H1 (cell line): ENCODE results near the gene CST7. TPM values are rescaled to one million over a fixed set of nuclear protein-coding genes. Genes with fewer than 3 reads are reported as not detected.

ENCODE experiments used
- NRF1 ChIP-seq: IDR thresholded peaks from 2 replicates; pipeline ENCODE4 v1.6.1; 2011; ENCODE audit warnings: mild to moderate bottlenecking, low read depth, low read length, improper control_type of control experiment
- RAD21 ChIP-seq, 2 experiments: IDR thresholded peaks in 1 of 2; conservative IDR thresholded peaks in 1 of 2; 2 replicates each; pipeline ENCODE4 v1.6.1; 2011; ENCODE audit warnings: low read depth in 2 of 2, low read length in 2 of 2, improper control_type of control experiment in 1 of 2, inconsistent platforms in 1 of 2, mild to moderate bottlenecking in 1 of 2, moderate library complexity in 1 of 2
- SAP30 ChIP-seq: fragments of 300-600 bp; sonication (generic); IDR thresholded peaks from 2 replicates; pipeline ENCODE4 v1.7.1; 2012; ENCODE audit warnings: low read length, moderate library complexity, mild to moderate bottlenecking, inconsistent platforms; ENCODE audit not compliant: insufficient read depth, insufficient replicate concordance
- SIRT6 ChIP-seq: IDR thresholded peaks from one replicate; pipeline ENCODE4 v1.7.1; 2012; ENCODE audit warnings: low read length, inconsistent platforms
- polyA plus RNA-seq, 7 experiments: library from polyadenylated mRNA; depleted of rRNA in 3 of 7; stranded (reverse) in 5 of 7; unstranded in 2 of 7; fragments of >200 nt in 5 of 7; fragments of 200-250 nt in 2 of 7; gene quantifications; 1 replicate in 5 of 7; 2 replicates in 1 of 7; 4 replicates in 1 of 7; pipeline versions ENCODE4 v1.2.1 to v1.2.3, GENCODE V29; 2011 to 2013; ENCODE audit warnings: missing spikeins in 2 of 7, mixed read lengths in 2 of 7
- total RNA-seq: library from RNA; stranded (reverse); fragmentation: NEBNext Ultra II Directional; extraction: Animal tissue kit (Norgen Biotek cat#: 25700); gene quantifications from 2 replicates; pipeline ENCODE4 v1.2.1, GENCODE V29; 2021
- TF ChIP-seq, protein P1 (sequence below): fragments of 300-600 bp; sonication (generic); IDR thresholded peaks from 2 replicates; pipeline ENCODE4 v1.7.1; 2012; ENCODE audit warnings: low read length, moderate library complexity, mild to moderate bottlenecking, inconsistent platforms; ENCODE audit not compliant: insufficient replicate concordance
- TF ChIP-seq, protein P2 (sequence below): IDR thresholded peaks from 2 replicates; pipeline ENCODE4 v1.6.1; 2012; ENCODE audit warnings: inconsistent platforms

CST7 gene
- total and polyA plus RNA-seq, 2 of the 8 experiments (the other 6 are each of a cell fraction or from before 2014, with no cell fraction given), result not detected

DNA sequence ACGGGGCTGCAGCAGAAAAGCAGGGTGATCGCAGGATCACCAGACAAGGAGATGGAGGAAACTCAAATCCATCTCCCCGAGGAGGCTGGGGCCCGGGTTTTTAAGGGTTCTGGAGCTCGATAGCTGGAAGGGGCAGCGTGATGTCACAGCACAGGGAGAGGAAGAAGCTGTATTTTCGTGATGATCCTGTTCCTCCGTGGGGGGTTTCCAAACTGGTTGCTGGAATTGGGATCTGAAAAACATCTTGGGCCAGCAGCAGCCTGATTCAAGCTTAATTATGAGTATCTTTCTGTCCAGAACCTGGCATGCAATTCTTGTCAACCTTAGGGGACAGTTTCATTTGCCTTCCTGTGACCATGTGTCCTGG lies 4.1 kb downstream of the CST7 start (continued):
- TF ChIP-seq, protein P1, sequence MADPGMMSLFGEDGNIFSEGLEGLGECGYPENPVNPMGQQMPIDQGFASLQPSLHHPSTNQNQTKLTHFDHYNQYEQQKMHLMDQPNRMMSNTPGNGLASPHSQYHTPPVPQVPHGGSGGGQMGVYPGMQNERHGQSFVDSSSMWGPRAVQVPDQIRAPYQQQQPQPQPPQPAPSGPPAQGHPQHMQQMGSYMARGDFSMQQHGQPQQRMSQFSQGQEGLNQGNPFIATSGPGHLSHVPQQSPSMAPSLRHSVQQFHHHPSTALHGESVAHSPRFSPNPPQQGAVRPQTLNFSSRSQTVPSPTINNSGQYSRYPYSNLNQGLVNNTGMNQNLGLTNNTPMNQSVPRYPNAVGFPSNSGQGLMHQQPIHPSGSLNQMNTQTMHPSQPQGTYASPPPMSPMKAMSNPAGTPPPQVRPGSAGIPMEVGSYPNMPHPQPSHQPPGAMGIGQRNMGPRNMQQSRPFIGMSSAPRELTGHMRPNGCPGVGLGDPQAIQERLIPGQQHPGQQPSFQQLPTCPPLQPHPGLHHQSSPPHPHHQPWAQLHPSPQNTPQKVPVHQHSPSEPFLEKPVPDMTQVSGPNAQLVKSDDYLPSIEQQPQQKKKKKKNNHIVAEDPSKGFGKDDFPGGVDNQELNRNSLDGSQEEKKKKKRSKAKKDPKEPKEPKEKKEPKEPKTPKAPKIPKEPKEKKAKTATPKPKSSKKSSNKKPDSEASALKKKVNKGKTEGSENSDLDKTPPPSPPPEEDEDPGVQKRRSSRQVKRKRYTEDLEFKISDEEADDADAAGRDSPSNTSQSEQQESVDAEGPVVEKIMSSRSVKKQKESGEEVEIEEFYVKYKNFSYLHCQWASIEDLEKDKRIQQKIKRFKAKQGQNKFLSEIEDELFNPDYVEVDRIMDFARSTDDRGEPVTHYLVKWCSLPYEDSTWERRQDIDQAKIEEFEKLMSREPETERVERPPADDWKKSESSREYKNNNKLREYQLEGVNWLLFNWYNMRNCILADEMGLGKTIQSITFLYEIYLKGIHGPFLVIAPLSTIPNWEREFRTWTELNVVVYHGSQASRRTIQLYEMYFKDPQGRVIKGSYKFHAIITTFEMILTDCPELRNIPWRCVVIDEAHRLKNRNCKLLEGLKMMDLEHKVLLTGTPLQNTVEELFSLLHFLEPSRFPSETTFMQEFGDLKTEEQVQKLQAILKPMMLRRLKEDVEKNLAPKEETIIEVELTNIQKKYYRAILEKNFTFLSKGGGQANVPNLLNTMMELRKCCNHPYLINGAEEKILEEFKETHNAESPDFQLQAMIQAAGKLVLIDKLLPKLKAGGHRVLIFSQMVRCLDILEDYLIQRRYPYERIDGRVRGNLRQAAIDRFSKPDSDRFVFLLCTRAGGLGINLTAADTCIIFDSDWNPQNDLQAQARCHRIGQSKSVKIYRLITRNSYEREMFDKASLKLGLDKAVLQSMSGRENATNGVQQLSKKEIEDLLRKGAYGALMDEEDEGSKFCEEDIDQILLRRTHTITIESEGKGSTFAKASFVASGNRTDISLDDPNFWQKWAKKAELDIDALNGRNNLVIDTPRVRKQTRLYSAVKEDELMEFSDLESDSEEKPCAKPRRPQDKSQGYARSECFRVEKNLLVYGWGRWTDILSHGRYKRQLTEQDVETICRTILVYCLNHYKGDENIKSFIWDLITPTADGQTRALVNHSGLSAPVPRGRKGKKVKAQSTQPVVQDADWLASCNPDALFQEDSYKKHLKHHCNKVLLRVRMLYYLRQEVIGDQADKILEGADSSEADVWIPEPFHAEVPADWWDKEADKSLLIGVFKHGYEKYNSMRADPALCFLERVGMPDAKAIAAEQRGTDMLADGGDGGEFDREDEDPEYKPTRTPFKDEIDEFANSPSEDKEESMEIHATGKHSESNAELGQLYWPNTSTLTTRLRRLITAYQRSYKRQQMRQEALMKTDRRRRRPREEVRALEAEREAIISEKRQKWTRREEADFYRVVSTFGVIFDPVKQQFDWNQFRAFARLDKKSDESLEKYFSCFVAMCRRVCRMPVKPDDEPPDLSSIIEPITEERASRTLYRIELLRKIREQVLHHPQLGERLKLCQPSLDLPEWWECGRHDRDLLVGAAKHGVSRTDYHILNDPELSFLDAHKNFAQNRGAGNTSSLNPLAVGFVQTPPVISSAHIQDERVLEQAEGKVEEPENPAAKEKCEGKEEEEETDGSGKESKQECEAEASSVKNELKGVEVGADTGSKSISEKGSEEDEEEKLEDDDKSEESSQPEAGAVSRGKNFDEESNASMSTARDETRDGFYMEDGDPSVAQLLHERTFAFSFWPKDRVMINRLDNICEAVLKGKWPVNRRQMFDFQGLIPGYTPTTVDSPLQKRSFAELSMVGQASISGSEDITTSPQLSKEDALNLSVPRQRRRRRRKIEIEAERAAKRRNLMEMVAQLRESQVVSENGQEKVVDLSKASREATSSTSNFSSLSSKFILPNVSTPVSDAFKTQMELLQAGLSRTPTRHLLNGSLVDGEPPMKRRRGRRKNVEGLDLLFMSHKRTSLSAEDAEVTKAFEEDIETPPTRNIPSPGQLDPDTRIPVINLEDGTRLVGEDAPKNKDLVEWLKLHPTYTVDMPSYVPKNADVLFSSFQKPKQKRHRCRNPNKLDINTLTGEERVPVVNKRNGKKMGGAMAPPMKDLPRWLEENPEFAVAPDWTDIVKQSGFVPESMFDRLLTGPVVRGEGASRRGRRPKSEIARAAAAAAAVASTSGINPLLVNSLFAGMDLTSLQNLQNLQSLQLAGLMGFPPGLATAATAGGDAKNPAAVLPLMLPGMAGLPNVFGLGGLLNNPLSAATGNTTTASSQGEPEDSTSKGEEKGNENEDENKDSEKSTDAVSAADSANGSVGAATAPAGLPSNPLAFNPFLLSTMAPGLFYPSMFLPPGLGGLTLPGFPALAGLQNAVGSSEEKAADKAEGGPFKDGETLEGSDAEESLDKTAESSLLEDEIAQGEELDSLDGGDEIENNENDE, result no peak
- TF ChIP-seq SIRT6, result no peak
- TF ChIP-seq, protein P2, sequence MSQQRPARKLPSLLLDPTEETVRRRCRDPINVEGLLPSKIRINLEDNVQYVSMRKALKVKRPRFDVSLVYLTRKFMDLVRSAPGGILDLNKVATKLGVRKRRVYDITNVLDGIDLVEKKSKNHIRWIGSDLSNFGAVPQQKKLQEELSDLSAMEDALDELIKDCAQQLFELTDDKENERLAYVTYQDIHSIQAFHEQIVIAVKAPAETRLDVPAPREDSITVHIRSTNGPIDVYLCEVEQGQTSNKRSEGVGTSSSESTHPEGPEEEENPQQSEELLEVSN, result no peak
- TF ChIP-seq RAD21 (IDR thresholded peaks at IDR 0.05 in 1 of 2, conservative IDR thresholded peaks at IDR 0.05 in 1 of 2; ENCODE audit: low read depth in 2 of 2, low read length in 2 of 2), result no peak
- no peak for TF ChIP-seq NRF1
- TF ChIP-seq SAP30, result no peak
- TF ChIP-seq, all 59 proteins: peak for 0
